GM12878 (cell line): ENCODE measurements around the gene RET.

Source experiments
- CHD4 ChIP-seq: fragments of 200-600 bp; sonication (generic); IDR thresholded peaks from 2 replicates; pipeline ENCODE4 v1.6.1; 2016; ENCODE audit warnings: mild to moderate bottlenecking
- FOXM1 ChIP-seq: IDR thresholded peaks from 2 replicates; pipeline ENCODE4 v1.6.1; 2012; ENCODE audit warnings: low read depth, mild to moderate bottlenecking, inconsistent platforms, low read length, moderate library complexity
- HCFC1 ChIP-seq: fragments of 150-350 bp; IDR thresholded peaks from 2 replicates; pipeline ENCODE4 v1.6.1; 2014; ENCODE audit warnings: low read length
- PRDM15 ChIP-seq: fragments of 450-650 bp; formaldehyde crosslinking; IDR thresholded peaks from 2 replicates; pipeline ENCODE4 v1.4.0; 2020; ENCODE audit warnings: mild to moderate bottlenecking, moderate library complexity
- REST ChIP-seq: IDR thresholded peaks from 2 replicates; pipeline ENCODE4 v1.6.1; 2012; ENCODE audit warnings: mild to moderate bottlenecking, low read depth, low read length
- TBL1XR1 ChIP-seq: IDR thresholded peaks from 2 replicates; pipeline ENCODE4 v1.6.1; 2012; ENCODE audit warnings: low read depth, low read length, improper control_type of control experiment
- USF2 ChIP-seq: IDR thresholded peaks from 2 replicates; pipeline ENCODE4 v1.6.1; 2011; ENCODE audit warnings: low read depth, low read length, improper control_type of control experiment, borderline replicate concordance
- ZNF384 ChIP-seq: IDR thresholded peaks from 2 replicates; pipeline ENCODE4 v1.6.1; 2012; ENCODE audit warnings: low read depth, mild to moderate bottlenecking, low read length, improper control_type of control experiment, borderline replicate concordance

- TF ChIP-seq ZNF384: no peak
- TF ChIP-seq TBL1XR1: no peak
- TF ChIP-seq HCFC1: no peak
- TF ChIP-seq REST: no peak
- no peak for TF ChIP-seq FOXM1
- no peak for TF ChIP-seq CHD4
- no peak for TF ChIP-seq PRDM15 (CRISPR knock-in tag)
- no peak for TF ChIP-seq USF2
Observed at GRCh38 chr10:43126759-43127424, 50.0 kb downstream of the RET start.
